K562 (cell line): ENCODE data around the gene TMEM63A.

Experiments used
- ATF3 ChIP-seq, 2 experiments: fragments of 450-650 bp in 1 of 2; sonication (generic) in 1 of 2; formaldehyde crosslinking in 1 of 2; IDR thresholded peaks in 1 of 2; conservative IDR thresholded peaks in 1 of 2; 2 replicates each; pipeline versions ENCODE4 v1.6.1 to v1.8.1; 2016 to 2023; ENCODE audit warnings: mild to moderate bottlenecking in 2 of 2, moderate library complexity in 2 of 2, inconsistent platforms in 1 of 2, missing genetic modification reagents in 1 of 2
- BHLHE40 ChIP-seq: IDR thresholded peaks from 2 replicates; pipeline ENCODE4 v1.6.1; 2011; ENCODE audit warnings: low read length, improper control_type of control experiment
- GABPA ChIP-seq: fragments of 200-800 bp; sonication (Bioruptor generic); conservative IDR thresholded peaks from 2 replicates; pipeline ENCODE4 v1.6.1; 2016; ENCODE audit warnings: low read depth, missing genetic modification characterization, missing compliant biosample characterization
- HINFP ChIP-seq: fragments of 450-650 bp; conservative IDR thresholded peaks from 2 replicates; pipeline ENCODE4 v1.6.1; 2016; ENCODE audit warnings: missing genetic modification characterization, low read depth, mild to moderate bottlenecking, control low read depth, missing compliant biosample characterization
- POLR2A ChIP-seq: fragments of 450-650 bp; conservative IDR thresholded peaks from 2 replicates; pipeline ENCODE4 v1.6.1; 2016
- SMC3 ChIP-seq: conservative IDR thresholded peaks from 2 replicates; pipeline ENCODE4 v1.6.1; 2011; ENCODE audit warnings: low read depth, low read length, improper control_type of control experiment; ENCODE audit not compliant: insufficient read depth
- SRF ChIP-seq, 2 experiments: fragments of 250-450, 450-650 bp in 1 of 2; sonication (Bioruptor Pico) in 1 of 2; sonication (generic) in 1 of 2; formaldehyde crosslinking; IDR thresholded peaks; 2 replicates each; pipeline versions ENCODE4 v1.5.0 to v1.5.1; 2020 to 2022; ENCODE audit warnings: mild to moderate bottlenecking in 1 of 2, missing genetic modification reagents in 1 of 2
- YY1 ChIP-seq, 3 experiments: IDR thresholded peaks; 2 replicates each; pipeline ENCODE4 v1.6.1; 2011; ENCODE audit warnings: low read length in 2 of 3, mild to moderate bottlenecking in 2 of 3, moderate library complexity in 2 of 3, borderline replicate concordance in 1 of 3, control low read depth in 1 of 3, low read depth in 1 of 3; ENCODE audit not compliant: insufficient read depth in 3 of 3, insufficient replicate concordance in 2 of 3, control insufficient read depth in 1 of 3, insufficient read length in 1 of 3; ENCODE audit errors: extremely low read depth in 1 of 3
- ZC3H4 ChIP-seq: sonication (generic); formaldehyde crosslinking; IDR thresholded peaks from 2 replicates; pipeline ENCODE4 v1.9.0; 2021; ENCODE audit warnings: missing genetic modification reagents, borderline replicate concordance
- ZNF316 ChIP-seq: fragments of 450-650 bp; IDR thresholded peaks from 2 replicates; pipeline ENCODE4 v1.6.1; 2016

- TF ChIP-seq BHLHE40 (no peak), ZC3H4 (CRISPR knock-in tag) (no peak), HINFP (tag) (no peak), SMC3 (no peak), ATF3 (IDR thresholded peaks at IDR 0.05) (no peak), ATF3 (CRISPR knock-in tag; conservative IDR thresholded peaks at IDR 0.05) (no peak), SRF (CRISPR knock-in tag; IDR thresholded peaks at IDR 0.05) (no peak), YY1 (IDR thresholded peaks at IDR 0.05; ENCODE audit: borderline replicate concordance in 1 of 3, control insufficient read depth in 1 of 3, extremely low read depth in 1 of 3, insufficient read depth in 3 of 3, insufficient read length in 1 of 3, insufficient replicate concordance in 2 of 3, low read depth in 1 of 3, low read length in 2 of 3) (no peak), POLR2A (no peak), ZNF316 (no peak), GABPA (no peak)
Measured at GRCh38 chr1:225823811-225824261, 58.3 kb downstream of the TMEM63A start.
